Measurements from ENCODE around the gene BICC1. TPM values are rescaled to one million over a fixed set of nuclear protein-coding genes. Genes with fewer than 3 reads are reported as not detected.

BICC1 gene
- total and polyA plus RNA-seq, 2 of the 13 experiments (the other 11 are each of a cell fraction or from before 2014, with no cell fraction given) = 0.18 to 1.5 TPM

GRCh38 chr10:58586282-58587245, 73.9 kb downstream of the BICC1 start:
- H3K27me3 ChIP-seq (ENCODE audit: control insufficient read depth in 1 of 2, insufficient read depth in 2 of 2, low read length in 2 of 2) = no peaks in the 10 kb centered on the region
- H2AFZ ChIP-seq (ENCODE audit: low read length) = no peak overlapping the region
- no peaks in the 10 kb centered on the region for H4K20me1 ChIP-seq (ENCODE audit: insufficient read depth, low read length)
- peaks cover 6% of the 10 kb centered on the region; the same call in 1 of the 2 replicates for H3K9me3 ChIP-seq (ENCODE audit: low read length)
- H3K36me3 ChIP-seq (replicated peaks in 1 of 2; ENCODE audit: control insufficient read depth in 1 of 2, insufficient read depth in 2 of 2, low read length in 2 of 2) = no peaks in the 10 kb centered on the region
- 89% methylated on average over 13 of the region's 13 CpGs for WGBS (ENCODE audit: low lambda C conversion rate)
- peaks cover 5% of the 10 kb centered on the region for H3K79me2 ChIP-seq (ENCODE audit: insufficient read depth, low read length)
- peaks cover 11% of the 10 kb centered on the region for H3K4me1 ChIP-seq (ENCODE audit: insufficient read depth, low read length)
- DNase-seq (ENCODE audit: low spot score) (no peak), ATAC-seq (no peak), FAIRE-seq (no peak)
- ChIA-PET CTCF (ENCODE audit: low intra/inter-chr PET ratio, low total read pairs) (no interaction called here), POLR2A (no interaction called here)
- BruUV-seq (replicated peaks) = no TSS peak
- no peak overlapping the region for H3K9ac ChIP-seq (ENCODE audit: insufficient read depth, low read depth, low read length)
- intact Hi-C loops (cut with micrococcal nuclease; ENCODE audit: unreplicated experiment) = no loop called here
- no peak overlapping the region for H3K4me3 ChIP-seq (replicated peaks in 1 of 3; ENCODE audit: insufficient read depth in 1 of 3, low read depth in 2 of 3, low read length in 3 of 3)
- no peak overlapping the region for H3K4me2 ChIP-seq (ENCODE audit: low read depth, low read length)
- no peak overlapping the region for H3K27ac ChIP-seq (ENCODE audit: extremely low read length, insufficient read depth, low read length)
- in situ Hi-C loops (cut with HindIII; ENCODE audit: extremely low pct_ligation_motif_present, low pct_unique_long_range_greater_than_20kb) = no loop called here
- no peak for TF ChIP-seq ZNF24 (IDR thresholded peaks at IDR 0.05)
- no peak for TF ChIP-seq BRD4 (CRISPR knock-in tag; IDR thresholded peaks at IDR 0.05)
- TF ChIP-seq, protein P1, sequence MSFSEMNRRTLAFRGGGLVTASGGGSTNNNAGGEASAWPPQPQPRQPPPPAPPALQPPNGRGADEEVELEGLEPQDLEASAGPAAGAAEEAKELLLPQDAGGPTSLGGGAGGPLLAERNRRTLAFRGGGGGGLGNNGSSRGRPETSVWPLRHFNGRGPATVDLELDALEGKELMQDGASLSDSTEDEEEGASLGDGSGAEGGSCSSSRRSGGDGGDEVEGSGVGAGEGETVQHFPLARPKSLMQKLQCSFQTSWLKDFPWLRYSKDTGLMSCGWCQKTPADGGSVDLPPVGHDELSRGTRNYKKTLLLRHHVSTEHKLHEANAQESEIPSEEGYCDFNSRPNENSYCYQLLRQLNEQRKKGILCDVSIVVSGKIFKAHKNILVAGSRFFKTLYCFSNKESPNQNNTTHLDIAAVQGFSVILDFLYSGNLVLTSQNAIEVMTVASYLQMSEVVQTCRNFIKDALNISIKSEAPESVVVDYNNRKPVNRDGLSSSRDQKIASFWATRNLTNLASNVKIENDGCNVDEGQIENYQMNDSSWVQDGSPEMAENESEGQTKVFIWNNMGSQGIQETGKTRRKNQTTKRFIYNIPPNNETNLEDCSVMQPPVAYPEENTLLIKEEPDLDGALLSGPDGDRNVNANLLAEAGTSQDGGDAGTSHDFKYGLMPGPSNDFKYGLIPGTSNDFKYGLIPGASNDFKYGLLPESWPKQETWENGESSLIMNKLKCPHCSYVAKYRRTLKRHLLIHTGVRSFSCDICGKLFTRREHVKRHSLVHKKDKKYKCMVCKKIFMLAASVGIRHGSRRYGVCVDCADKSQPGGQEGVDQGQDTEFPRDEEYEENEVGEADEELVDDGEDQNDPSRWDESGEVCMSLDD (CRISPR knock-in tag; IDR thresholded peaks at IDR 0.05; ENCODE audit: borderline replicate concordance) = no peak
- no peak for TF ChIP-seq ZNF678 (CRISPR knock-in tag; IDR thresholded peaks at IDR 0.05)
- no peak for TF ChIP-seq TCF7L2 (IDR thresholded peaks at IDR 0.05; ENCODE audit: low read depth, low read length)
- TF ChIP-seq ZNF841 (CRISPR knock-in tag; IDR thresholded peaks at IDR 0.05; ENCODE audit: borderline replicate concordance) = no peak
- TF ChIP-seq ZNF547 (CRISPR knock-in tag; IDR thresholded peaks at IDR 0.05) = no peak
- TF ChIP-seq ZNF788 (CRISPR knock-in tag; IDR thresholded peaks at IDR 0.05; ENCODE audit: borderline replicate concordance) = no peak
- TF ChIP-seq DMAP1 (CRISPR knock-in tag; IDR thresholded peaks at IDR 0.05) = no peak
- TF ChIP-seq, protein P2, sequence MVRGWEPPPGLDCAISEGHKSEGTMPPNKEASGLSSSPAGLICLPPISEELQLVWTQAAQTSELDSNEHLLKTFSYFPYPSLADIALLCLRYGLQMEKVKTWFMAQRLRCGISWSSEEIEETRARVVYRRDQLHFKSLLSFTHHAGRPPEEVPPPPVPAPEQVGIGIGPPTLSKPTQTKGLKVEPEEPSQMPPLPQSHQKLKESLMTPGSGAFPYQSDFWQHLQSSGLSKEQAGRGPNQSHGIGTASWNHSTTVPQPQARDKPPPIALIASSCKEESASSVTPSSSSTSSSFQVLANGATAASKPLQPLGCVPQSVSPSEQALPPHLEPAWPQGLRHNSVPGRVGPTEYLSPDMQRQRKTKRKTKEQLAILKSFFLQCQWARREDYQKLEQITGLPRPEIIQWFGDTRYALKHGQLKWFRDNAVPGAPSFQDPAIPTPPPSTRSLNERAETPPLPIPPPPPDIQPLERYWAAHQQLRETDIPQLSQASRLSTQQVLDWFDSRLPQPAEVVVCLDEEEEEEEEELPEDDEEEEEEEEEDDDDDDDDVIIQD (CRISPR knock-in tag; IDR thresholded peaks at IDR 0.05; ENCODE audit: low read depth) = no peak
- TF ChIP-seq GABPB1 (CRISPR knock-in tag; IDR thresholded peaks at IDR 0.05) = no peak
- TF ChIP-seq, protein P3, sequence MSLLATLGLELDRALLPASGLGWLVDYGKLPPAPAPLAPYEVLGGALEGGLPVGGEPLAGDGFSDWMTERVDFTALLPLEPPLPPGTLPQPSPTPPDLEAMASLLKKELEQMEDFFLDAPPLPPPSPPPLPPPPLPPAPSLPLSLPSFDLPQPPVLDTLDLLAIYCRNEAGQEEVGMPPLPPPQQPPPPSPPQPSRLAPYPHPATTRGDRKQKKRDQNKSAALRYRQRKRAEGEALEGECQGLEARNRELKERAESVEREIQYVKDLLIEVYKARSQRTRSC (CRISPR knock-in tag; IDR thresholded peaks at IDR 0.05; ENCODE audit: low read depth) = no peak
- no peak for TF ChIP-seq PBX3 (CRISPR knock-in tag; IDR thresholded peaks at IDR 0.05; ENCODE audit: borderline replicate concordance)
- TF ChIP-seq, protein P4, sequence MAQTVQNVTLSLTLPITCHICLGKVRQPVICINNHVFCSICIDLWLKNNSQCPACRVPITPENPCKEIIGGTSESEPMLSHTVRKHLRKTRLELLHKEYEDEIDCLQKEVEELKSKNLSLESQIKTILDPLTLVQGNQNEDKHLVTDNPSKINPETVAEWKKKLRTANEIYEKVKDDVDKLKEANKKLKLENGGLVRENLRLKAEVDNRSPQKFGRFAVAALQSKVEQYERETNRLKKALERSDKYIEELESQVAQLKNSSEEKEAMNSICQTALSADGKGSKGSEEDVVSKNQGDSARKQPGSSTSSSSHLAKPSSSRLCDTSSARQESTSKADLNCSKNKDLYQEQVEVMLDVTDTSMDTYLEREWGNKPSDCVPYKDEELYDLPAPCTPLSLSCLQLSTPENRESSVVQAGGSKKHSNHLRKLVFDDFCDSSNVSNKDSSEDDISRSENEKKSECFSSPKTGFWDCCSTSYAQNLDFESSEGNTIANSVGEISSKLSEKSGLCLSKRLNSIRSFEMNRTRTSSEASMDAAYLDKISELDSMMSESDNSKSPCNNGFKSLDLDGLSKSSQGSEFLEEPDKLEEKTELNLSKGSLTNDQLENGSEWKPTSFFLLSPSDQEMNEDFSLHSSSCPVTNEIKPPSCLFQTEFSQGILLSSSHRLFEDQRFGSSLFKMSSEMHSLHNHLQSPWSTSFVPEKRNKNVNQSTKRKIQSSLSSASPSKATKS (CRISPR knock-in tag; IDR thresholded peaks at IDR 0.05) = no peak
